ENCODE results near the gene NUCB1.

- TF ChIP-seq JUND (IDR thresholded peaks at IDR 0.05) (no peak), FOXA2 (IDR thresholded peaks at IDR 0.05) (no peak)
- TF ChIP-seq, protein P1, sequence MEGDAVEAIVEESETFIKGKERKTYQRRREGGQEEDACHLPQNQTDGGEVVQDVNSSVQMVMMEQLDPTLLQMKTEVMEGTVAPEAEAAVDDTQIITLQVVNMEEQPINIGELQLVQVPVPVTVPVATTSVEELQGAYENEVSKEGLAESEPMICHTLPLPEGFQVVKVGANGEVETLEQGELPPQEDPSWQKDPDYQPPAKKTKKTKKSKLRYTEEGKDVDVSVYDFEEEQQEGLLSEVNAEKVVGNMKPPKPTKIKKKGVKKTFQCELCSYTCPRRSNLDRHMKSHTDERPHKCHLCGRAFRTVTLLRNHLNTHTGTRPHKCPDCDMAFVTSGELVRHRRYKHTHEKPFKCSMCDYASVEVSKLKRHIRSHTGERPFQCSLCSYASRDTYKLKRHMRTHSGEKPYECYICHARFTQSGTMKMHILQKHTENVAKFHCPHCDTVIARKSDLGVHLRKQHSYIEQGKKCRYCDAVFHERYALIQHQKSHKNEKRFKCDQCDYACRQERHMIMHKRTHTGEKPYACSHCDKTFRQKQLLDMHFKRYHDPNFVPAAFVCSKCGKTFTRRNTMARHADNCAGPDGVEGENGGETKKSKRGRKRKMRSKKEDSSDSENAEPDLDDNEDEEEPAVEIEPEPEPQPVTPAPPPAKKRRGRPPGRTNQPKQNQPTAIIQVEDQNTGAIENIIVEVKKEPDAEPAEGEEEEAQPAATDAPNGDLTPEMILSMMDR (IDR thresholded peaks at IDR 0.05; ENCODE audit: low read depth, low read length, missing input control) = no peak
- TF ChIP-seq, protein P2, sequence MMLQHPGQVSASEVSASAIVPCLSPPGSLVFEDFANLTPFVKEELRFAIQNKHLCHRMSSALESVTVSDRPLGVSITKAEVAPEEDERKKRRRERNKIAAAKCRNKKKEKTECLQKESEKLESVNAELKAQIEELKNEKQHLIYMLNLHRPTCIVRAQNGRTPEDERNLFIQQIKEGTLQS (IDR thresholded peaks at IDR 0.05) = no peak
Observed at GRCh38 chr19:48928164-48929025, 28.3 kb downstream of the NUCB1 start.
